IMR-90 (cell line): ENCODE data around the gene WWC2. TPM values are rescaled to one million over a fixed set of nuclear protein-coding genes. Genes with fewer than 3 reads are reported as not detected.

Source experiments
- ATAC-seq: fragments of 200-7000 bp; cut with Tn5 transposase; 2 replicates; pipeline ENCODE4 v1.9.1; 2020; ENCODE audit warnings: low read depth, mild to moderate bottlenecking, moderate library complexity
- BruUV-seq: library from RNA; stranded (reverse); fragments of 400-500 nt; replicated peaks from 2 replicates; lab custom pipeline; 2021; lab: Mats Ljungman, UMichigan
- CTCF ChIA-PET: fragments of 300-600 bp; formaldehyde crosslinking; extraction: SDS; loops from one replicate; lab custom pipeline; 2021; ENCODE audit warnings: antibody characterized with exemption; lab: Yijun Ruan, JAX
- POLR2A ChIA-PET: fragments of 300-600 bp; sonication (Branson Sonifier 250); formaldehyde crosslinking; loops from one replicate; lab custom pipeline; 2022; ENCODE audit warnings: antibody characterized with exemption; ENCODE audit not compliant: unreplicated experiment; lab: Charles Lee
- DNase-seq: peaks from one replicate; pipeline ENCODE4 v3.0.0; 2013
- H2AFZ ChIP-seq: replicated peaks from 2 replicates; pipeline ENCODE3; 2013; ENCODE audit warnings: low read length, mild to moderate bottlenecking; ENCODE audit not compliant: poor library complexity
- H2AK5ac ChIP-seq: 2 replicates; pipeline ENCODE4 v1.6.1; 2013; ENCODE audit warnings: low read depth, low read length, inconsistent platforms
- H2AK9ac ChIP-seq: replicated peaks from 2 replicates; pipeline ENCODE3; 2013; ENCODE audit warnings: mild to moderate bottlenecking, low read depth, low read length, moderate library complexity; ENCODE audit not compliant: poor library complexity
- H2BK120ac ChIP-seq: 2 replicates; pipeline ENCODE4 v1.6.1; 2013; ENCODE audit warnings: low read depth, low read length, inconsistent platforms
- H2BK15ac ChIP-seq: 3 replicates; pipeline ENCODE4 v1.6.1; 2013; ENCODE audit warnings: low read depth, low read length, inconsistent platforms
- H2BK20ac ChIP-seq: 2 replicates; pipeline ENCODE4 v1.6.1; 2013; ENCODE audit warnings: low read depth, mild to moderate bottlenecking, inconsistent platforms, low read length, moderate library complexity
- H2BK5ac ChIP-seq: 2 replicates; pipeline ENCODE4 v1.6.1; 2013; ENCODE audit warnings: mild to moderate bottlenecking, low read depth, low read length, inconsistent platforms; ENCODE audit not compliant: poor library complexity, severe bottlenecking
- H3K14ac ChIP-seq: replicated peaks from 2 replicates; pipeline ENCODE4 v1.6.1; 2013; ENCODE audit warnings: low read depth, low read length, inconsistent platforms
- H3K18ac ChIP-seq: 2 replicates; pipeline ENCODE4 v1.6.1; 2013; ENCODE audit warnings: low read depth, low read length, control low read depth
- H3K23ac ChIP-seq: 2 replicates; pipeline ENCODE4 v1.6.1; 2013; ENCODE audit warnings: low read depth, low read length, inconsistent platforms
- H3K27ac ChIP-seq: 2 replicates; pipeline ENCODE4 v1.5.1; 2013; ENCODE audit warnings: mild to moderate bottlenecking, control low read depth, low read length; ENCODE audit not compliant: insufficient read depth
- H3K27me3 ChIP-seq: 2 replicates; pipeline ENCODE4 v1.6.1; 2013; ENCODE audit warnings: low read length; ENCODE audit not compliant: control insufficient read depth, insufficient read depth
- H3K36me3 ChIP-seq: 2 replicates; pipeline ENCODE4 v1.6.1; 2013; ENCODE audit warnings: low read length, mixed read lengths; ENCODE audit not compliant: control insufficient read depth, insufficient read depth
- H3K4ac ChIP-seq: 2 replicates; pipeline ENCODE4 v1.6.1; 2013; ENCODE audit warnings: low read depth, low read length, inconsistent platforms
- H3K4me1 ChIP-seq: 2 replicates; pipeline ENCODE4 v1.6.1; 2013; ENCODE audit warnings: low read length, mixed read lengths; ENCODE audit not compliant: control insufficient read depth, insufficient read depth
- H3K4me2 ChIP-seq: 2 replicates; pipeline ENCODE4 v1.6.1; 2013; ENCODE audit warnings: low read depth, mild to moderate bottlenecking, control low read depth, low read length, moderate library complexity
- H3K4me3 ChIP-seq: 2 replicates; pipeline ENCODE4 v1.5.1; 2013; ENCODE audit warnings: low read depth, mild to moderate bottlenecking, control low read depth, low read length, moderate library complexity; ENCODE audit not compliant: insufficient read depth
- H3K56ac ChIP-seq: 2 replicates; pipeline ENCODE4 v1.6.1; 2013; ENCODE audit warnings: low read length, inconsistent platforms; ENCODE audit not compliant: insufficient read depth; ENCODE audit errors: extremely low read depth
- H3K79me1 ChIP-seq, 2 experiments: 2 replicates each; pipeline ENCODE4 v1.6.1; 2013; ENCODE audit warnings: low read length in 2 of 2, inconsistent platforms in 1 of 2, low read depth in 1 of 2
- H3K9ac ChIP-seq: 2 replicates; pipeline ENCODE4 v1.6.1; 2013; ENCODE audit warnings: low read depth, low read length, control low read depth
- H3K9me1 ChIP-seq: 2 replicates; pipeline ENCODE4 v1.6.1; 2013; ENCODE audit warnings: low read length, inconsistent platforms; ENCODE audit not compliant: insufficient read depth
- H3K9me3 ChIP-seq: 2 replicates; pipeline ENCODE4 v1.6.1; 2013; ENCODE audit warnings: low read length; ENCODE audit not compliant: control insufficient read depth, insufficient read depth
- H4K20me1 ChIP-seq: 2 replicates; pipeline ENCODE4 v1.6.1; 2013; ENCODE audit warnings: low read length, inconsistent platforms; ENCODE audit not compliant: insufficient read depth
- H4K5ac ChIP-seq: 2 replicates; pipeline ENCODE4 v1.6.1; 2013; ENCODE audit warnings: mild to moderate bottlenecking, low read depth, low read length, control low read depth
- H4K8ac ChIP-seq, 2 experiments: 2 replicates each; pipeline ENCODE4 v1.6.1; 2013; ENCODE audit warnings: low read depth in 2 of 2, low read length in 2 of 2, control low read depth in 1 of 2, inconsistent platforms in 1 of 2
- H4K91ac ChIP-seq: 2 replicates; pipeline ENCODE4 v1.6.1; 2013; ENCODE audit warnings: low read depth, low read length, inconsistent platforms; ENCODE audit not compliant: insufficient read depth
- FOS ChIP-seq: fragments of 150-350 bp; IDR thresholded peaks from 2 replicates; pipeline ENCODE4 v1.6.1; 2016; ENCODE audit warnings: low read depth, low read length
- NFE2L2 ChIP-seq: fragments of 150-350 bp; IDR thresholded peaks from 2 replicates; pipeline ENCODE4 v1.6.1; 2016; ENCODE audit warnings: low read depth, mild to moderate bottlenecking, low read length
- dilution Hi-C: fragments of 300-500 bp; cut with HindIII; formaldehyde crosslinking; loops from one replicate; pipeline ENCODE4 v1.14.3; 2018; ENCODE audit warnings: low sequenced_read_pairs; ENCODE audit not compliant: unreplicated experiment
- in situ Hi-C: fragments of 300-500 bp; cut with MboI; formaldehyde crosslinking; loops from 3 replicates; pipeline ENCODE4 v1.14.3; 2019; ENCODE audit warnings: low sequenced_read_pairs, inconsistent platforms, mixed read lengths
- intact Hi-C: fragments of 100-400 bp; cut with micrococcal nuclease; formaldehyde crosslinking; loops from 2 replicates; pipeline ENCODE4 v1.10.0; 2022
- polyA plus RNA-seq, 3 experiments: library from polyadenylated mRNA; depleted of rRNA; stranded (reverse); fragments of >200 nt; gene quantifications; 2 replicates each; pipeline ENCODE4 v1.2.3, GENCODE V29; 2012; ENCODE audit warnings: low replicate concordance in 1 of 3
- total RNA-seq: library from RNA; depleted of rRNA; stranded (reverse); fragments of >200 nt; gene quantifications from 2 replicates; pipeline ENCODE4 v1.2.3, GENCODE V29; 2012
- TF ChIP-seq, protein P1 (sequence below): conservative IDR thresholded peaks from 2 replicates; pipeline ENCODE4 v1.5.1; 2012; ENCODE audit warnings: mild to moderate bottlenecking, low read depth, low read length, improper control_type of control experiment

WWC2 gene
- total and polyA plus RNA-seq, 2 of the 4 experiments (the other 2 are of a cell fraction): 26.6 to 27.4 TPM

DNA sequence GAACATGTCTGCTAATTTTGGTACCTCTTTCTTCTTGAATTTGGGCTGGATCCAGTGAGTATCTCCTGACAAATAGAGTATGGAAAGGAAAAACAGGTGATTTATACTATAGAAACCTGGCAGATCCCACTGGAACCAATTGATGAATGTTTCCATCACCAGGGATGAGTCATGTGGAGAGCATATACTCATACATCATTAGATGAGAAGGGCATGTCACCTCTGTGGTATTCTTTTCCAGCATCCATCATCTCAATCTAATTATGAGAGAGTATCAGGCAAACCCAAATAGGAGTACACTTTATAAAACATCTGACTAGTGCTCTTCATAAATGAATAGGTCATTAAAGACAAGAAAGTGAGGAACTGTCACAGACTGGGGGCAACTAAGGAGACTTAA lies 130.3 kb downstream of the WWC2 start:
- H3K79me1 ChIP-seq: peaks cover 16 to 18% of the 10 kb centered on the region in 2 experiments; a peak in 3 of 4 replicates
- no peak overlapping the region for H2AK9ac ChIP-seq
- H2BK5ac ChIP-seq: no peak overlapping the region
- POLR2A ChIA-PET: no interaction called here
- no peak overlapping the region for H2AFZ ChIP-seq
- intact Hi-C loops (no loop called here), dilution Hi-C loops (no loop called here), in situ Hi-C loops (no loop called here)
- no TSS peak for BruUV-seq
- TF ChIP-seq, protein P1, sequence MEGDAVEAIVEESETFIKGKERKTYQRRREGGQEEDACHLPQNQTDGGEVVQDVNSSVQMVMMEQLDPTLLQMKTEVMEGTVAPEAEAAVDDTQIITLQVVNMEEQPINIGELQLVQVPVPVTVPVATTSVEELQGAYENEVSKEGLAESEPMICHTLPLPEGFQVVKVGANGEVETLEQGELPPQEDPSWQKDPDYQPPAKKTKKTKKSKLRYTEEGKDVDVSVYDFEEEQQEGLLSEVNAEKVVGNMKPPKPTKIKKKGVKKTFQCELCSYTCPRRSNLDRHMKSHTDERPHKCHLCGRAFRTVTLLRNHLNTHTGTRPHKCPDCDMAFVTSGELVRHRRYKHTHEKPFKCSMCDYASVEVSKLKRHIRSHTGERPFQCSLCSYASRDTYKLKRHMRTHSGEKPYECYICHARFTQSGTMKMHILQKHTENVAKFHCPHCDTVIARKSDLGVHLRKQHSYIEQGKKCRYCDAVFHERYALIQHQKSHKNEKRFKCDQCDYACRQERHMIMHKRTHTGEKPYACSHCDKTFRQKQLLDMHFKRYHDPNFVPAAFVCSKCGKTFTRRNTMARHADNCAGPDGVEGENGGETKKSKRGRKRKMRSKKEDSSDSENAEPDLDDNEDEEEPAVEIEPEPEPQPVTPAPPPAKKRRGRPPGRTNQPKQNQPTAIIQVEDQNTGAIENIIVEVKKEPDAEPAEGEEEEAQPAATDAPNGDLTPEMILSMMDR: no peak
- TF ChIP-seq NFE2L2 (no peak), FOS (no peak)
- H3K4me2 ChIP-seq: no peak overlapping the region
- H3K9me1 ChIP-seq: peaks cover 8% of the 10 kb centered on the region
- H4K8ac ChIP-seq: no peak overlapping the region
- no peak overlapping the region for H3K4ac ChIP-seq
- no peaks in the 10 kb centered on the region for H3K27me3 ChIP-seq
- H3K27ac ChIP-seq: no peak overlapping the region
- H4K20me1 ChIP-seq: peaks cover 2% of the 10 kb centered on the region; the same call in 1 of the 2 replicates
- H4K91ac ChIP-seq: no peak overlapping the region
- H3K23ac ChIP-seq: no peak overlapping the region
- no peaks in the 10 kb centered on the region for H3K9me3 ChIP-seq
- peaks cover 12% of the 10 kb centered on the region for H3K36me3 ChIP-seq
- H3K56ac ChIP-seq: no peak overlapping the region
- H2BK120ac ChIP-seq: no peak overlapping the region
- ATAC-seq (no peak), DNase-seq (no peak)
- no peak overlapping the region for H3K9ac ChIP-seq
- no peaks in the 10 kb centered on the region for H3K4me1 ChIP-seq
- CTCF ChIA-PET: no interaction called here
- no peak overlapping the region for H2BK20ac ChIP-seq
- H4K5ac ChIP-seq: no peak overlapping the region
- no peak overlapping the region for H3K18ac ChIP-seq
- H2AK5ac ChIP-seq: no peak overlapping the region
- no peak overlapping the region for H3K4me3 ChIP-seq
- no peak overlapping the region for H2BK15ac ChIP-seq
- no peak overlapping the region for H3K14ac ChIP-seq
